ENCODE results near the gene APBB2.
"Not testable (repeated sequence)": the region's sequence is repeated elsewhere in the genome, so short reads cannot be mapped to it uniquely, and the experiment has no call there.

Gene APBB2

GRCh38 chr4:41060352-41061334 lies 153.7 kb downstream of the APBB2 start:
- DNase-seq (ENCODE audit: low read depth in 2 of 2) = no peak

GRCh38 chr4:41059411-41059810 lies 154.9 kb downstream of the APBB2 start:
- not testable (repeated sequence) for DNase-seq (ENCODE audit: low read depth in 2 of 2)

- no peak for DNase-seq (ENCODE audit: low read depth in 2 of 2)
These were observed 155.9 kb downstream of the APBB2 start for GRCh38 chr4:41058426-41058825.

GRCh38 chr4:41057467-41057866 lies 156.9 kb downstream of the APBB2 start:
- DNase-seq (ENCODE audit: low read depth in 2 of 2) = no peak

- no peak for DNase-seq (ENCODE audit: low read depth in 2 of 2)
These were observed 162.1 kb downstream of the APBB2 start for GRCh38 chr4:41052287-41052686.

GRCh38 chr4:41050880-41051775 lies 163.2 kb downstream of the APBB2 start:
- no peak for DNase-seq (ENCODE audit: low read depth in 2 of 2)

GRCh38 chr4:41050116-41050515 lies 164.2 kb downstream of the APBB2 start:
- no peak for DNase-seq (ENCODE audit: low read depth in 2 of 2)

- DNase-seq (ENCODE audit: low read depth in 2 of 2) = not testable (repeated sequence)
These were observed 165.2 kb downstream of the APBB2 start for GRCh38 chr4:41049176-41049575.

GRCh38 chr4:41044791-41045190 lies 169.6 kb downstream of the APBB2 start:
- DNase-seq (ENCODE audit: low read depth in 2 of 2) = no peak

- no peak for DNase-seq (ENCODE audit: low read depth in 2 of 2)
These were observed 170.2 kb downstream of the APBB2 start for GRCh38 chr4:41044165-41044564.

- DNase-seq (ENCODE audit: low read depth in 2 of 2) = no peak
These were observed 170.9 kb downstream of the APBB2 start for GRCh38 chr4:41043465-41043864.

GRCh38 chr4:41041551-41041950 lies 172.8 kb downstream of the APBB2 start:
- no peak for DNase-seq (ENCODE audit: low read depth in 2 of 2)

GRCh38 chr4:41039317-41039716 lies 175.0 kb downstream of the APBB2 start:
- no peak for DNase-seq (ENCODE audit: low read depth in 2 of 2)

- DNase-seq (ENCODE audit: low read depth in 2 of 2) = no peak
These were observed 176.0 kb downstream of the APBB2 start for GRCh38 chr4:41038304-41038703.

GRCh38 chr4:41029098-41029497 lies 185.2 kb downstream of the APBB2 start:
- DNase-seq (ENCODE audit: low read depth in 2 of 2) = no peak

- DNase-seq (ENCODE audit: low read depth in 2 of 2) = no peak
These were observed 185.8 kb downstream of the APBB2 start for GRCh38 chr4:41028392-41029076.

- DNase-seq (ENCODE audit: low read depth in 2 of 2) = no peak
These were observed 187.4 kb downstream of the APBB2 start for GRCh38 chr4:41026971-41027370.

- no peak for DNase-seq (ENCODE audit: low read depth in 2 of 2)
These were observed 188.5 kb downstream of the APBB2 start for GRCh38 chr4:41025824-41026223.

GRCh38 chr4:41024556-41025491 lies 189.5 kb downstream of the APBB2 start:
- DNase-seq (ENCODE audit: low read depth in 2 of 2) = no peak

GRCh38 chr4:41022116-41022515 lies 192.2 kb downstream of the APBB2 start:
- no peak for DNase-seq (ENCODE audit: low read depth in 2 of 2)

Data from stimulated activated CD8-positive, alpha-beta memory T cell treated with anti-CD3 and anti-CD28 coated beads, Interleukin-15, amount 100 ng/mL, for 4 hours (primary cell).